Tibial nerve (tissue), 4 donors: Measurements from ENCODE around the gene RETREG1.

Experiments
- EP300 ChIP-seq, 2 donors: sonication (generic); formaldehyde crosslinking; IDR thresholded peaks; one replicate each; pipeline ENCODE4 v1.6.1; 2017; ENCODE audit warnings: antibody characterized with exemption in 2 of 2, mild to moderate bottlenecking in 1 of 2
- POLR2A ChIP-seq, 2 donors: fragments of 450-650 bp; IDR thresholded peaks; one replicate each; pipeline ENCODE4 v1.6.1; 2017; ENCODE audit warnings: antibody characterized with exemption in 2 of 2, mild to moderate bottlenecking in 2 of 2, moderate library complexity in 2 of 2
- TF ChIP-seq, protein P1 (sequence below), 5 experiments: fragments of 200-600 bp in 3 of 5; fragments of 450-650 bp in 2 of 5; sonication (generic) in 3 of 5; IDR thresholded peaks; one replicate each; pipeline ENCODE4 v1.5.1; 2016 to 2019; ENCODE audit warnings: antibody characterized with exemption in 5 of 5, mild to moderate bottlenecking in 3 of 5, moderate library complexity in 2 of 5

DNA sequence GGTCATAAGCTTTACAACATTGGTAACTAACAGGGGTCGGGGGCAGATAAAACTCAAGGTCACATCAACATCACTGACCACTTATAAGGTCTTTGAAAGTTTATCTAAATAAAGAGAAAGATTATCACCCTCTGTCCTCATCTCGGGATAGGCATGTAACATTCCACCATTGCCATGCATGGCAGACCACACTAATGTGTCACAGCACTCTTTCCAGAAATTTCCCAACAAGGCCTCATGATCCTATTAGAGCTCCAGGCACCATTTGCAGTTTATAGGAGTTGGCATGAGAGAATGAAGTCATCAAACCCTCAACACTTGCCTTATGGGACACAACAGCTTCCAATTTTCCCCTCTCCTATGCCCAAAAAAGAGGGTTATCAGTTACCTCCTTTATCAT is 119.3 kb downstream of the RETREG1 start:
- TF ChIP-seq, protein P1, sequence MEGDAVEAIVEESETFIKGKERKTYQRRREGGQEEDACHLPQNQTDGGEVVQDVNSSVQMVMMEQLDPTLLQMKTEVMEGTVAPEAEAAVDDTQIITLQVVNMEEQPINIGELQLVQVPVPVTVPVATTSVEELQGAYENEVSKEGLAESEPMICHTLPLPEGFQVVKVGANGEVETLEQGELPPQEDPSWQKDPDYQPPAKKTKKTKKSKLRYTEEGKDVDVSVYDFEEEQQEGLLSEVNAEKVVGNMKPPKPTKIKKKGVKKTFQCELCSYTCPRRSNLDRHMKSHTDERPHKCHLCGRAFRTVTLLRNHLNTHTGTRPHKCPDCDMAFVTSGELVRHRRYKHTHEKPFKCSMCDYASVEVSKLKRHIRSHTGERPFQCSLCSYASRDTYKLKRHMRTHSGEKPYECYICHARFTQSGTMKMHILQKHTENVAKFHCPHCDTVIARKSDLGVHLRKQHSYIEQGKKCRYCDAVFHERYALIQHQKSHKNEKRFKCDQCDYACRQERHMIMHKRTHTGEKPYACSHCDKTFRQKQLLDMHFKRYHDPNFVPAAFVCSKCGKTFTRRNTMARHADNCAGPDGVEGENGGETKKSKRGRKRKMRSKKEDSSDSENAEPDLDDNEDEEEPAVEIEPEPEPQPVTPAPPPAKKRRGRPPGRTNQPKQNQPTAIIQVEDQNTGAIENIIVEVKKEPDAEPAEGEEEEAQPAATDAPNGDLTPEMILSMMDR (IDR thresholded peaks at IDR 0.05): no peak
- no peak for TF ChIP-seq EP300 (IDR thresholded peaks at IDR 0.05)
- no peak for TF ChIP-seq POLR2A (IDR thresholded peaks at IDR 0.05)
